Keratinocyte (primary cell): ENCODE data around the gene SUSD6. TPM values are rescaled to one million over a fixed set of nuclear protein-coding genes. Genes with fewer than 3 reads are reported as not detected.
"Not testable (repeated sequence)": the region's sequence is repeated elsewhere in the genome, so short reads cannot be mapped to it uniquely, and the experiment has no call there.

Experiments used
- DNase-seq: peaks from one replicate; pipeline ENCODE4 v3.0.0-alpha.2; 2011; ENCODE audit warnings: low read depth, missing footprints, low spot score
- FAIRE-seq: peaks from 2 replicates; lab custom pipeline; 2011; peaks lifted over from hg19 to GRCh38; lab: Jason Lieb, UNC
- H2AFZ ChIP-seq: 2 replicates; pipeline ENCODE4 v1.6.0; 2012; ENCODE audit warnings: low read length, control low read depth, inconsistent platforms; ENCODE audit not compliant: control insufficient read depth
- H3K27ac ChIP-seq: 2 replicates; pipeline ENCODE4 v1.5.1; 2011; ENCODE audit warnings: low read length; ENCODE audit not compliant: control insufficient read depth, insufficient read depth
- H3K27me3 ChIP-seq: 3 replicates; pipeline ENCODE4 v1.6.0; 2011; ENCODE audit warnings: low read length; ENCODE audit not compliant: control insufficient read depth, insufficient read depth; ENCODE audit errors: extremely low read depth
- H3K36me3 ChIP-seq, 2 experiments: 2 replicates in 1 of 2; 3 replicates in 1 of 2; pipeline ENCODE4 v1.5.1; 2011; ENCODE audit warnings: low read length in 2 of 2, mild to moderate bottlenecking in 1 of 2; ENCODE audit not compliant: control insufficient read depth in 2 of 2, insufficient read depth in 2 of 2; ENCODE audit errors: extremely low read depth in 1 of 2
- H3K4me1 ChIP-seq: 3 replicates; pipeline ENCODE4 v1.5.1; 2011; ENCODE audit warnings: low read length; ENCODE audit not compliant: control insufficient read depth, insufficient read depth; ENCODE audit errors: extremely low read depth
- H3K4me2 ChIP-seq: 3 replicates; pipeline ENCODE4 v1.6.0; 2011; ENCODE audit warnings: low read depth, low read length; ENCODE audit not compliant: control insufficient read depth, insufficient read depth; ENCODE audit errors: extremely low read depth
- H3K4me3 ChIP-seq, 3 experiments: fragments of 200-600 bp in 1 of 3; sonication (generic) in 1 of 3; 2 replicates in 2 of 3; 3 replicates in 1 of 3; pipeline ENCODE4 v1.5.1; 2011 to 2016; ENCODE audit warnings: low read length in 3 of 3, mild to moderate bottlenecking in 3 of 3, control low read depth in 2 of 3, inconsistent platforms in 1 of 3, low read depth in 1 of 3, mixed read lengths in 1 of 3, mixed run types in 1 of 3, moderate library complexity in 1 of 3; ENCODE audit not compliant: control insufficient read depth in 2 of 3, insufficient read depth in 2 of 3; ENCODE audit errors: extremely low read depth in 1 of 3
- H3K79me2 ChIP-seq: 2 replicates; pipeline ENCODE4 v1.6.0; 2012; ENCODE audit warnings: low read length; ENCODE audit not compliant: control insufficient read depth, insufficient read depth
- H3K9ac ChIP-seq: 3 replicates; pipeline ENCODE4 v1.6.0; 2011; ENCODE audit warnings: low read length; ENCODE audit not compliant: control insufficient read depth, insufficient read depth; ENCODE audit errors: extremely low read depth
- H3K9me1 ChIP-seq: 3 replicates; pipeline ENCODE4 v1.6.0; 2011; ENCODE audit warnings: low read length; ENCODE audit not compliant: control insufficient read depth, insufficient read depth; ENCODE audit errors: extremely low read depth
- H3K9me3 ChIP-seq: 2 replicates; pipeline ENCODE4 v1.5.1; 2012; ENCODE audit warnings: low read depth, low read length; ENCODE audit not compliant: control insufficient read depth
- H4K20me1 ChIP-seq: 3 replicates; pipeline ENCODE4 v1.6.0; 2011; ENCODE audit warnings: low read length; ENCODE audit not compliant: control insufficient read depth, insufficient read depth; ENCODE audit errors: extremely low read depth
- CTCF ChIP-seq, 3 experiments: IDR thresholded peaks in 1 of 3; conservative IDR thresholded peaks in 1 of 3; optimal IDR thresholded peaks in 1 of 3; 2 replicates in 2 of 3; 3 replicates in 1 of 3; pipeline versions ENCODE3 to v1.5.1; 2011; ENCODE audit warnings: low read length in 3 of 3, mild to moderate bottlenecking in 3 of 3, moderate library complexity in 2 of 3, control low read depth in 1 of 3, inconsistent platforms in 1 of 3; ENCODE audit not compliant: insufficient read depth in 2 of 3; ENCODE audit errors: extremely low read depth in 1 of 3
- EZH2 ChIP-seq: IDR thresholded peaks from one replicate; pipeline ENCODE4 v1.6.1; 2012; ENCODE audit warnings: inconsistent platforms, mild to moderate bottlenecking, low read length, moderate library complexity
- dilution Hi-C: fragments of 300-500 bp; cut with MboI; formaldehyde crosslinking; loops from one replicate; pipeline ENCODE4 v1.7.0; 2020; ENCODE audit warnings: low sequenced_read_pairs; ENCODE audit not compliant: extremely low pct_ligation_motif_present
- polyA plus RNA-seq, 5 experiments: library from polyadenylated mRNA; depleted of rRNA in 3 of 5; stranded (reverse) in 3 of 5; stranded (forward) in 1 of 5; unstranded in 1 of 5; fragments of >200 nt; gene quantifications; 1 replicate in 1 of 5; 2 replicates in 3 of 5; 3 replicates in 1 of 5; pipeline versions ENCODE4 v1.2.1 to v1.2.3, GENCODE V29; 2011 to 2012; ENCODE audit warnings: missing spikeins in 2 of 5, low read depth in 1 of 5, low replicate concordance in 1 of 5

The SUSD6 gene
- polyA plus RNA-seq, 1 donor (not counting 4 experiments of a cell fraction or from before 2014, with no cell fraction given): 10.5 TPM

GRCh38 chr14:69736405-69736804, 125.0 kb downstream of the SUSD6 start:
- H3K9ac ChIP-seq, H3K27me3 ChIP-seq, H4K20me1 ChIP-seq, H3K27ac ChIP-seq, H3K79me2 ChIP-seq, H3K36me3 ChIP-seq, H3K9me1 ChIP-seq, H3K9me3 ChIP-seq, dilution Hi-C loops, H3K4me2 ChIP-seq, DNase-seq, H3K4me3 ChIP-seq, H2AFZ ChIP-seq, FAIRE-seq: not testable (repeated sequence)
- peaks cover 14% of the 10 kb centered on the region for H3K4me1 ChIP-seq

GRCh38 chr14:69741055-69741454, 129.7 kb downstream of the SUSD6 start:
- H3K9me1 ChIP-seq: no peaks in the 10 kb centered on the region
- TF ChIP-seq CTCF (optimal IDR thresholded peaks at IDR 0.05 in 1 of 3, IDR thresholded peaks at IDR 0.05 in 1 of 3, conservative IDR thresholded peaks at IDR 0.05 in 1 of 3; ENCODE audit: extremely low read depth in 1 of 3, insufficient read depth in 2 of 3, low read length in 3 of 3) (no peak), EZH2 (no peak)
- H3K4me1 ChIP-seq: peaks cover 16% of the 10 kb centered on the region
- dilution Hi-C loops: no loop called here
- H3K4me2 ChIP-seq: peak overlapping the region; percentile 45
- no peaks in the 10 kb centered on the region for H4K20me1 ChIP-seq
- H3K27ac ChIP-seq: no peak overlapping the region
- no peak overlapping the region for H3K9ac ChIP-seq
- DNase-seq (no peak), FAIRE-seq (peak; percentile 77)
- no peaks in the 10 kb centered on the region for H3K27me3 ChIP-seq
- no peaks in the 10 kb centered on the region for H3K79me2 ChIP-seq
- H3K36me3 ChIP-seq: no peaks in the 10 kb centered on the region
- no peaks in the 10 kb centered on the region for H3K9me3 ChIP-seq
- H3K4me3 ChIP-seq: no peak overlapping the region
- no peak overlapping the region for H2AFZ ChIP-seq

- no peak for TF ChIP-seq EZH2
- TF ChIP-seq CTCF (optimal IDR thresholded peaks at IDR 0.05 in 1 of 3, IDR thresholded peaks at IDR 0.05 in 1 of 3, conservative IDR thresholded peaks at IDR 0.05 in 1 of 3; ENCODE audit: extremely low read depth in 1 of 3, insufficient read depth in 2 of 3, low read length in 3 of 3): no peak
- dilution Hi-C loops: no loop called here
- Histone ChIP-seq H3K27ac (no peak overlapping the region), H3K36me3 (no peaks in the 10 kb centered on the region), H3K4me1 (no peaks in the 10 kb centered on the region), H3K27me3 (no peaks in the 10 kb centered on the region), H4K20me1 (no peaks in the 10 kb centered on the region), H2AFZ (no peak overlapping the region), H3K9me3 (no peaks in the 10 kb centered on the region), H3K9ac (no peak overlapping the region), H3K9me1 (no peaks in the 10 kb centered on the region), H3K4me2 (no peak overlapping the region), H3K79me2 (no peaks in the 10 kb centered on the region), H3K4me3 (no peak overlapping the region)
- FAIRE-seq: no peak
- no peak for DNase-seq
Observed at GRCh38 chr14:69749956-69750355, 138.6 kb downstream of the SUSD6 start.
